Measurements from ENCODE around the gene HCAR3.
"Not testable (repeated sequence)": the region's sequence is repeated elsewhere in the genome, so short reads cannot be mapped to it uniquely, and the experiment has no call there.

The HCAR3 gene

DNA sequence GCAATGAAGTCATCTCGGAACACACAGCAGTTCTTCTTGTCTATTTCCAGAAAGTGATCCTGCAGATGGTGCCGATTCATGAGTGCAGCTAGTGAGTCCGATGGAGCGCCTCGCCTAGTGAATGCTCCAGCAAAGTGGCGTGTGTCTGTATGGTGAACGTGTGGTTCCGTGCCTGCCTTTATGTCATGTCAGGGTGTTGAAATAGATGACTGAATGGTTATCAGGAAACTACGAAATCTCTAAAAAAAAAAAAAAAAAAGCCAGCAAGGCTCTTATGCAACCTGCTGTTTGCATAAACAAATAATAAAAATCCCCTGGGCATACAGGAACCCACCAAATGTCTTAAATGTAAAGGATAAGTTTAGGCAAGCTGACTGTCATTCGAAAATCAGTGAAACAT is at the start of gene HCAR3:
Gene HCAR3, minus strand, starts transcription at position 154 of the 400 bp plus-strand sequence. Its CDS starts 74 bp downstream, at position 80.
- DNase-seq (ENCODE audit: low spot score): not testable (repeated sequence)

DNA sequence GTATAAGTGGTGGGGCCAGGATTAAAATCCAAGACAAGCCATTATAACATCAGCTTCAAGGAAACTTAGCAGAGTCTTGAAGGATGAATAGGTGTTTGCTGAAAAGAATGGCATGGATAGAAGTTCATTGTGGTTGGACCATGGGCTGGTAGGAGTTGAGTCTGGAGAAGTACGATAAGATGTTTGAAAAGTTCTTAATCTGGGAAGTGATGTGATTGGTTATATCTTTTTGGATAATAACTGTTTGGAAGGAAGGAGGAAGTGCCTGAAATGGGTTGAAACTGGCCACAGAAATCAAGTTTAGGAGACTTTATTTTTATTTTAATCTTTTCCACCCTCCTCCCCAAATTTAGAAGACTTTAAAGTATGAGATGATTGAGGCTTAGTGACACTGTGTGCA is 41.0 kb upstream of the HCAR3 start:
- no peak for DNase-seq (ENCODE audit: low spot score)

DNA sequence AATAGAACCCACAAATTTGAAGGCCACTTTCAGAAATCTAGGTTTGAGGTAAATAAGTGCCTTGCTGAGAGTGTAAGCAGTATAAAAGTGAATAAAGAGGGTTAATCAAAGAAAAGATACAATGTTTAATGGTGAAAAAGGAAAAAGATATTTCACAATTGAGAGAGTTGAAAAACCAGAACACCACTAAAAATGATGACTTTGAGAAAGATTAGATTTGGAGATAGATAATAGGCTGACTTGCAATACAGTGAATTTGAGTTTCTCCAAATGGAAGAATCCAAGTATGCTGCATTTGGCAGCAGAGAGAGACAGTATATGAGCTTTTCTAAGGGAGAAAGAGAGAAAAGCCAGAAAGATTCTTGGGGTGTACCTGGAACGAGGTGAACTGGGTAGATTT is 38.2 kb upstream of the HCAR3 start:
- DNase-seq (ENCODE audit: low spot score): no peak

DNA sequence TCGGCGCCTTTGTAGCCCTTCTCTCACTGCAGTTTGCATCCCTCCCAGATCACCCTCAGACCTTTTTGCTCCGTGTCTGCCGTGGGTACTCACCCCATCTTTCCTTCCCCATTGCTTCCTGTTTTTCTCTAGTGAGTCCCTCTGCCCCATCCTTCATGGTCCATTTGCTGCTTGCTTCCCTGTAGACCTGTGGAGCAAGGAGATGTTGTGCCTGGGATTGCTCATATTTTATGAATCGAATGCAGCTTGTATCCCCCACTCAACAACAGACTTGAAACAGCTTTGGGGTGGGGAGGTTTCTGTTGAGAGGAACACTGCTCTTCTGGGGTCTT is 36.7 kb upstream of the HCAR3 start:
- DNase-seq (ENCODE audit: low spot score): no peak

GRCh38 chr12:122752464-122753318 is 36.1 kb upstream of the HCAR3 start, which contains the start of gene DENR:
DENR (plus strand) TSS chr12:122752824; CDS start chr12:122753702, 878 bp downstream.
- DNase-seq (ENCODE audit: low spot score): peak; percentile 100

DNA sequence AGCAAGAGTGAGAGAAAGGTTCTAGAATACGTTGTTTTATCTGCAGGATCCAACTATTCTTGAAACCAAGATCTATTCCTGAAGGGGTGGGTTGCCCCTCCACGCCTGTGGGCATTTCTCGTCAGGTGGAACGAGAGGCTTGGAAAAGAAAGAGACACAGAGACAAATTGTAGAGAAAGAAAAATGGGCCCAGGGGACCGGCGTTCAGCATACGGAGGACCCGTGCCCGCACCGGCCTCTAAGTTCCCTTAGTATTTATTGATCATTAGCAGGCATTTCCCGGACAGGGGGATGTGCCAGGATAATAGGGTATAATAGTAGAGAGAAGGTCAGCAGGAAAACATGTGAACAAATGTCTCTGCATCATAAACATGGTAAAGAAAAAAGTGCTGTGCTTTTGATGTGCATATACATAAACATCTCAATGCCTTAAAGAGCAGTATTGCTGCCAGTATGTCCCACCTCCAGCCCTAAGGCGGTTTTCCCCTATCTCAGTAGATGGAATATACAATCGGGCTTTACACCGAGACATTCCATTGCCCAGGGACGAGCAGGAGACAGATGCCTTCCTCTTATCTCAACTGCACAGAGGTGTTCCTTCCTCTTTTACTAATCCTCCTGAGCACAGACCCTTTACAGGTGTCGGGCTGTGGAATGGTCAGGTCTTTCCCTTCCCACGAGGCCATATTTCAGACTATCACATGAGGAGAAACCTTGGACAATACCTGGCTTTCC is 34.3 kb upstream of the HCAR3 start:
- not testable (repeated sequence) for DNase-seq (ENCODE audit: low spot score)

- DNase-seq (ENCODE audit: low spot score): no peak
Measured at GRCh38 chr12:122749569-122750332, 33.1 kb upstream of the HCAR3 start.

GRCh38 chr12:122747224-122748135 is 30.9 kb upstream of the HCAR3 start:
- no peak for DNase-seq (ENCODE audit: low spot score)

- no peak for DNase-seq (ENCODE audit: low spot score)
Measured at GRCh38 chr12:122743895-122744525, 27.4 kb upstream of the HCAR3 start.

DNA sequence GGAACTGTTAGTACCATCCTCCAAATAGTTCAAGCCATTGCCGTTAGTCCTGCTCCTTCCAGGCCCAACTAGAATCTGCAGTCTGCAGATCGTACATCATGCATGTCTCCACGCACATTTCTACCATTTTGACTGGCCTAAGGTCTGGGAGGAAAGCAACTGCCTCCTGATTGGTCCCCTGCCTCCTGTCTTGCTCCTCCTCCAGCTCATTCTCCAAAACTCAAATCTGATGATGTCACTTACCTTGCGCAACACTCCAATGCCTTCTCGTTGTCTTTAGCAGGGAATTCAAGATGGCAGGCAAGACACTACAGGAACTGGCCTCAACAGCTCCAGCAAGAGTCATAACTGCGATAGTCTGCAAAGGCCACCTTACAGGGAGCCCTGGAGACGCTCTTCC is 23.7 kb upstream of the HCAR3 start:
- no peak for DNase-seq (ENCODE audit: low spot score)

DNA sequence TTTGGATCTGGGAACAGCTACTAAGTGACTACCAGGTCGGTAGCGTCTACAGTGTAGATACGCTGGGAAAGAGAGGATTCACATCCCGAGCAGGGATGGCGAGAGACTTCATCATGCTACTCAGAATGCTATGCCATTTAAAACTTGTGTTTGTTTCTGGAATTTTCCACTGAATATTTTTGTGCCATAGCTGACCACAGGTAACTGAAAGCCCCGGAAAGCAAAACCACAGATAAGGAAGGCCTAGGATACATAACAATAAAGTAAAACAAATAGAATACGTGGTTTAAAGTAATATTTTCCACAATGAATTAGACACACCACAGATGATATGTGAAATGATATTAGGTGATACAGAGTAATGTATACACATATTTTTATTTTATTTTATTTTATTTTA is 22.0 kb upstream of the HCAR3 start:
- no peak for DNase-seq (ENCODE audit: low spot score)

DNA sequence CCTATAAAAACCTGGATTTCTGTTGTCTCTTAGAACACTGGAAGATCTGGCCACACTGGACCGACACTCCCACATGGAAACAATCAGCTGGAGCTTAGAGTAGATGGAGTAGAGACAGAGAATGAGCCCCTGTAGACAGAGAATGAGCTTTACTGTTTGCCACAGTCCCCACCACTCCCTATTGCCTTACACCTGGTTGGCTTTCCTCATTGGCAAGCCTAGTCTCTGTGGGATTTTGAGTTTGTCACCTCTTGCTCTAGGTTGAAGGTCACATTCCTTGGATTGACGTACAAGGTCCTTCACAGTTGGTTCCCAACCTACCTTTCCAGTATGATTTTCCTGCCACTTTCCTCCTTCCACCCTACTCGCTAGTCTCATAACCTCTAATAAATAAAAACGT is 16.0 kb upstream of the HCAR3 start:
- DNase-seq (ENCODE audit: low spot score): no peak

GRCh38 chr12:122732170-122732569 is 15.6 kb upstream of the HCAR3 start:
- DNase-seq (ENCODE audit: low spot score): no peak

GRCh38 chr12:122730215-122731014 is 13.8 kb upstream of the HCAR3 start, which contains the start of gene HCAR1:
HCAR1 (minus strand) TSS chr12:122730844; CDS start chr12:122730339, 505 bp downstream.
- DNase-seq (ENCODE audit: low spot score): no peak

DNA sequence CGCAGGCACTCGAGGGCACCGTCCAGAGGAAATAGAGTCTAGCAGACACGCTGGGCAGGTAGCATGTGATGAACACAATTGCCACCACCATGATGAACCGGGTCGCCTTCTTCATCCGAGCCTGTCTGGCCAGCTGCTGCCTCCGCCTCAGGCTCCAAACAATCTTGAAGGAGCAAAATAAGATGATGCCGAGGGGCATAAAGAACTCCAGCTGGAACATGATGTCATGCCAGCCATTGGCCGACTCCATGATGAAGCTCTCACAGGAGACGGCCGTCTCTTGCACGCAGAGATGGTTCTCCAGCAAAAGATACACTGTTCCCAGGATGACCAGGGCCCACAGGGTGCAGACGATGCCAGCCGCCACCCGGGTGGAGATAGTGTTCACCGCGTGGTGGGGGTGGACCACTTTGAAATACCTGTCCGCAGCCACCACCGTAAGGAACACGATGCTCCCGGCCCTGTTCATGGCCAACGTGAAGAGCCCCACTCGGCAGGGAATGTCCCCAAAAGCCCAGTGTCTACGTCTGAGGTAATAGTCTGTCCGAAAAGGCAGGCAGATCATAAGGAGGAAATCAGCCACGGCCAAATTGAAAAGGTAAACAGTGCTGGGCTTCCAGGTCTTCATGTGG is 13.1 kb upstream of the HCAR3 start:
- no peak for DNase-seq (ENCODE audit: low spot score)

DNA sequence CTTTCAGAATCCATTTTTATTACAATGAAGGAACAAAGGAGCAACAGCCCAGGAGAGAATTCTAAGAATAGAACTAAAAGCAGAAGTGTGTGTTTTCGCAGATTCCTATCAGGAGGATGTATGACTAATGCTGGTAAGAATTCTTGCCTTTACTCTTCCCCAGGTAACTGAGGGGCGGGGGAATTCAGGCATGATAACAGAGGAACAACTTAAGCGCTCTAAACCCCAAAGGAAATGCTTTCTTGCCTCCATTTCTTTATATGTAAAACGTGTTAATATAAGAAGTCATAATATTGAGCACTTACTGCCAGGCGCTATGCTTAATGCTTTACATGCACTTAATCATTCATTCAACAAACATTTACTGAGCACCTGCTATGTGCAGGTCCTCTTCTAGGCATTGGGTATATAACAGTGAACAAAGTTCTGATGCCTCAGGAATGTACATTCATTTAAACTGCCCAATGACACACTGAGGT is 9.5 kb upstream of the HCAR3 start:
- peak; percentile 86 for DNase-seq (ENCODE audit: low spot score)

GRCh38 chr12:122725452-122726079 is 9.0 kb upstream of the HCAR3 start:
- DNase-seq (ENCODE audit: low spot score): no peak

DNA sequence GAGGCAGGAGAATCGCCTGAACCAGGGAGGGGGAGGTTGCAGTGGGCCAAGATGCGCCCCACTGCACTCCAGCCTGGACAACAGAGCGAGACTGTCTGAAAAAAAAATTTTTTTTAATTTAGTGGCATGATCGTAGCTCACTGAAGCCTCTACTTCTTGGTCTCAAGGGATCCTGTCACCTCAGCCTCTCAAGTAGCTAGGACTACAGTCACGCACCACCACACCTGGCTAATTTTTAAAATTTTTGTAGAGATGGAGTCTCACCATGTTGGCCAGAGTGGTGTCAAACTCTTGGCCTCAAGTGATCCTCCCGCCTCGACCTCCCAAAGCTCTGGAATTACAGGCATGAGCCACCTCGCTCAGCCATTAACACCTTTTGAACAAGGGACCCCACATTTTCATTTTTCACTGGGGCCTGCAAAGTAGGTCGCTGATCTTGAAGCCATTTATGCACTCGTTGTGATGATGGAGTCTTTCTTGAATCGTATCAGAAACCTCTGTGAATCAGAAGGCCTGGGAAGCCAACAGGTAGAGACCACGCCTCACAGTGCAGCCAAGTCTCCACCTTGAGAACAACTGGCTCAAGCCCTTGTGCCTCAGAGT is 8.1 kb upstream of the HCAR3 start:
- no peak for DNase-seq (ENCODE audit: low spot score)

Measured in LoVo (cell line).